ENCODE results near the gene MOB2. TPM values are rescaled to one million over a fixed set of nuclear protein-coding genes. Genes with fewer than 3 reads are reported as not detected.

MOB2 gene
- polyA plus RNA-seq, 3 donors = 30.0 to 34.9 (median 30.0) TPM

DNA sequence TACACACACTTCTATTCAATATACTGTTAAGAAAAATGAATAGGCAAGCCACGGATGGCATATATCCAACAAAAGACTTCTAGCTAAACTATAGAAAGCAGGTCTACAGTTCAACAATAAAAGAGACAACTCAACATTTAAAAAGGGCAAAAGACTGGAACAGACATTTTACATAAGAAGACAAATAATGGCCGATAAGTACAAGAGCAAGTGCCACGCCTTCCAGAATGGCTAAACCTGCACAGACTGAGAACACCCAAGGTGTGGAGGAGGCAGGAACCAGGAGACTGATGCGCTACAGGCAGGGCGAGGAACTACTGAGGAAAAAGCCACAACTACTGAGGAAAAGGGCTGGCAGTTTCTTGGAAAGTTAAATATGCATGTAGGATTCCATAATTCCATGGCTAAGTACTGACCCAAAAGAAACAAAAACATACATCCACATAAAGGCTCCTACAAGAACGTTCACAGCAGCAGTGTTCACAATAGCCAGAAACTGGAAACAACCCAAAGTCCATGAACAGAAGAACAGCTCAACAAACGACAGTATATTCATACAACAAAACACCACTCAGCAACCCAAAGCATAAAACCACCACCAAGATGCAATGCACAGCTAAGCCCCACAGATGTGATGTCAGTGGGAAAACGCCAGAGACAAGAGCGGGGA is 9.6 kb upstream of the MOB2 start:
- DNase-seq (ENCODE audit: extremely low read depth in 1 of 11, low read depth in 9 of 11, low spot score in 4 of 11) = no peak

DNA sequence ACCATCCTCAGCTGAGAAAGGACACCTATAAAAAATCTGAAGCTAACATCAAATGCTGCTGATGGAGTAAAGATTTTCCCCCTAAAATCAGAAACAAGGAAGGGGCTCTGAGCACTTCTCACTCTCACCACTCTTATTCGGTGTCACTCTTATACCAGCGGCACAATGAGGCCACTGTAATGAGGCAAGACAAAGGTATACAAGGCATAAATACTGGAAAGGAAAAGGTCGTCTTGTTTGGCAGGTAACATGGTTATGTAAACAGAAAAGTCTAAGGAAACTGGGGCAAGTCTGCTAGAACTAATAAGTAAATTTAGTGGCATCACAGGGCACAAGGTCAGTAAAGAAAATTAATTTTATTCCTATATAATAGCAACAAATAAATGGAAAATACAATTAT is 8.1 kb upstream of the MOB2 start:
- DNase-seq (ENCODE audit: extremely low read depth in 1 of 11, low read depth in 9 of 11, low spot score in 4 of 11) = no peak

DNA sequence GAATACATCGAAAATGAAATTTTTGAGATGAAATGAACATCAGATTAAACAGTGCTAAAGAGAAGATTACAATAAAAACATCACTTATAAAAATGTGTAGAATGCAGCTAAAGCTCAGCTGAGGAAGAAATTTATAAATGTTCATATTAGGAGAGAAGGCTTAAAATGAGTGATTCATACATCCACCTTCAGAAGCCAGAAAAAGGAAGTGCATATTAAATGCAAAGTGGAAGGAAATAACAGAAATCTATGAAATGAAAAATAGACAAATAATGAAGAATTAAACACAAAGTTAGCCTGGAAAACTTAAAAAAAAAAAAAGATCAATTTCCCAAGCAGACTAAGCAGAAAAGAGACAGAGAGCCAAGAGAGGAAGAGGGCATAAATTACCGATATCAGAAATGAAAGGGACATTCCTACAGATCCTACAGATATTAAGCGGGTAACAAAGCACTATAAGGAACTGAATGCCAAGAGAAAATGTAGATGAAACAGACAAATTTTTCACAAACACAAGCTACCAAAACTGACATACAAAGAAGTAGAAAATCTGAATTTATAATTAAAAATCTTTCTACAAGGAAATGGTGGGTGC is 7.2 kb upstream of the MOB2 start:
- DNase-seq (ENCODE audit: extremely low read depth in 1 of 11, low read depth in 9 of 11, low spot score in 4 of 11) = no peak

DNA sequence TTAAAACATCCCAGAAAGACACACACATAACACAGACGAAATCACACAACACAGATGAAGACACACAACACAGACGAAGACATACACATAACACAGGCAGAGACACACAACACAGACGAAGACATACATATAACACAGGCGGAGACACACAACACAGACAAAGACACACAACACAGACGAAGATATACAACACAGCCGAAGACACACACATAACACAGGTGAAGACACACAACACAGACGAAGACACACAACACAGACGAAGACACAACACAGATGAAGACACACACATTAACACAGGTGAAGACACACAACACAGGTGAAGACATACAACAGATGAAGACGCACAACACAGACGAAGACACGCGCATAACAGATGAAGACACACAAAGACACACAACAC is 4.8 kb upstream of the MOB2 start:
- DNase-seq (ENCODE audit: extremely low read depth in 1 of 11, low read depth in 9 of 11, low spot score in 4 of 11) = no peak

DNA sequence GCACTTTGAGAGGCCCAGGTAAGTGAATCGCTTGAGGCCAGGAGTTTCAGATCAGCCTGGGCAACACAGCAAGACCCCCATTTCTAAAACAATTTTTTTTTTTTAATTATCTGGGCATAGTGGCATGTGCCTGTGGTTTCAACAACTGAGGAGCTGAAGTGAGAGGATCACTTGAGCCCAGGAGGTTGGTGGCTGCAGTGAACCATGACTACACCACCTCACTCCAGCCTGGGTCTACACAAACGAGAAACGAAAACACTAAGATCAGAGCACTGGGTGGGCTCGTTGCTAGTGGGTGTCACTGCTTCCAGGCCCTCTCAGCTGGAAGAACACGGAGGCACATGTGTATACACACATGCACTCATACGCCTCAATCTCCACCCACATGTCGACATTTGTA is 4.1 kb upstream of the MOB2 start:
- no peak for DNase-seq (ENCODE audit: extremely low read depth in 1 of 11, low read depth in 9 of 11, low spot score in 4 of 11)

DNA sequence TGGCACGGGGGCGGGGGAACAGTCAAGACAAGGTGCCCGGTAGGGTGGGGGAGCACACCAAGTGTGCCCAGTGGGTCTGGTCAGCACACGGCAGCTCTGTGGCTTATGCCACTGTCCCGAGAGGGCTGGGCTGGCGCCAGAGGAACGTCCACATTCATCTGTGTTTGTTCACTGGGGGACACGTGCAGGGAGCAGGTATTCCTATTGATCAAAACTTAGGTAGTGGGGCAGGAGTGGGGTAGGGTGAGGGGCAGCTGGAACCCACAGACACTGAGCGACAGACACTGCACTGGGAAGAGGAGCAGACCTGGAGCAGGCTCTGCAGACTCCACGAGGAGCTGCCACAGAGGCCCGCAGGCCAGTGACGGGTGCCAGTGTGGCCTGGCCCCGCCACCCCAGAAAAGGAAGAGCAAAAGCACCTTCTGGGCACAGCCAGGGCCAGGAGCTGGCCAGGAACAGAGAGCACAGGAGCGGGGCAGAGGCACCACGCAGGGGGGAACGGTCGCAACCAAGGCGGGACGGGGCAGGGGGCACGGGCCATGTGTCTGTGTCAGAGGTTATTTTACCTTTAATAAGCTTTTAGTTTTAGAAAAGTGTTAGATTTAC is 2.1 kb upstream of the MOB2 start:
- DNase-seq (ENCODE audit: extremely low read depth in 1 of 11, low read depth in 9 of 11, low spot score in 4 of 11) = no peak

DNA sequence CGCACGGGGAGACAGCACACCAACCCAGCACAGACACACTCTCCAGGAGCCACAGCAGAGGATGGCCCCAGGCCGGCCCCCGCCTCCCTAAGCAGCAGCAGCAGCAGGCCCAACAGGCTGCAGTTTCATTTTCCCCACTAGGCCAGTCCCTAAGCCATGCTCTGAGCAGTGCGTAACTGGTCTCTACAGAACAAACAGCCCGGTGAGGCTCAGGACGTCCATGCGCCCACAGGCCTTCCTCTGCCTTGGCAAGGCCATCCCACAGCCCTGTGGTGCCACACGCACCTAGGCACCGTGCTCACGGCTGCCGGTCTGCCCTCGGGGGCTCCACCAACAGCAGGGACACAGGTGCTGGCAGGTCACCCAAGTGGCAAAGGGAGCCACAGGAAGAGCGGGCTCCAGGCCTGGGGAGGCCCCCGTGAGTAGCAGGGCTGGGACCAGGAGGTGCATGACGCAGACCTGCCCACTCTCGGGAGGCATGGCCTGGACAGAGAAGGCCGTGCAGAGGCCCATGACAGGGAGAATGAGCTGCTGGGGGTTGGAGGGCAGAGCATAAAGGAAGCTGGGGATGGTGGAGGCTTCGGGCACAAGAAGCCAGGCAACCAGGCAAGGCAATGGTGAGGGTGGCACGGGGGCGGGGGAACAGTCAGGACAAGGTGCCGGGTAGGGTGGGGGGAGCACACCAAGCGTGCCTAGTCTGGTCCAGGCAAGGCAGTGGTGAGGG is 1.4 kb upstream of the MOB2 start:
- no peak for DNase-seq (ENCODE audit: extremely low read depth in 1 of 11, low read depth in 9 of 11, low spot score in 4 of 11)

DNA sequence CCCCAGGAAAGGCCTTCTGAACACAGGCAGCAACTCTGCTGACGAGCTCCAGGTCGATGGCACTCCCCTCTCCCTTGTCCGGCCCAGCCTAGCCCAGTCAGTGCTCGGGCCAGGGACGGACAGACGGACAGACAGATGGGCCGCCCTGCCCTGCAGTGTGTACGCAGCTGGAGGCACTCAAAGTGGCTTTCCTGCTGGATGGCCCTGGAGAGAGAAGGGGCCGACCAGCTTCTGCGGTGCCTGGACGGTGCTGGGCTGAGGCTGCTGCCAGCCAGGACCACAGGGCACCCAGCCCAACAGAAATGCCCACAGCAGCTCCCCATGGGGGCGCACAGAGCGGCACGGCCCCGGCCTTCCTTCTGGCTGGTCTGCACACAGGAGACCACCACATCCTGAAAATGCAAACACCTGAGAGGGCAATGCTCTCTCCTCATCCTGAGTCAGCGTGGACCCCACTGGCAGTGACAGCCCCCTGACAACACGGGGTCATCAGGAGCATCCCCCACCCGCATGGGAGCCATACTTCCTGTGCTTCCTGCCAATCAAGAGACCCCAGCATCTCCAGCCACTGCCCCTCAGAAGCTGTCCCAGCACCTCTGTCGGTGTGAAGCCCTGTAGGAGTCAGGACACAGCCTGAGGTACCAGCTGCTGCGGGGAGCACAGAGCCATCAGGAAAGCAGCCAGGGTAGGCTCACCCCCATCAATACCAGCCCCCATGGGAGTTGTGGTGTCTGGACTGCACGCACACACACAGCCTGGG is 692 bp upstream of the MOB2 start:
- DNase-seq (ENCODE audit: extremely low read depth in 1 of 11, low read depth in 9 of 11, low spot score in 4 of 11) = no peak

DNA sequence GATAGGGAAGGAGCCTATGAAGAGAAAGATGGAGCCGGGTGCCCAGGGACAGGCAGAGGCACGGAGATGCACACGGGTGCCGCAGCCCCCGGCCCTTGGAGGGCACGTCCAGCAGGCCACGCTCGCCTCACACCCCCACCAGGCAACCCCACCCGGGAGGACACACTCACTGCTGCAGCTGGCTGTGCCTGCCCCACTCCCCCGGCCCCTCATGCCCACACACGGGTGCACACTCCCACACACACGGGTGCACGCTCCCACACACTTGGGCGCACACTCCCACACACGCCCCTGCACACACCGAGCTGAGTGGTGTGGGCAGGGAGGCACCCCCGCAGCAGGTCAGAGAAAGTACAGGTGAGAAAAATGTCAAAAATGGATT is 1.1 kb downstream of the MOB2 start:
- DNase-seq (ENCODE audit: extremely low read depth in 1 of 11, low read depth in 9 of 11, low spot score in 4 of 11) = no peak

DNA sequence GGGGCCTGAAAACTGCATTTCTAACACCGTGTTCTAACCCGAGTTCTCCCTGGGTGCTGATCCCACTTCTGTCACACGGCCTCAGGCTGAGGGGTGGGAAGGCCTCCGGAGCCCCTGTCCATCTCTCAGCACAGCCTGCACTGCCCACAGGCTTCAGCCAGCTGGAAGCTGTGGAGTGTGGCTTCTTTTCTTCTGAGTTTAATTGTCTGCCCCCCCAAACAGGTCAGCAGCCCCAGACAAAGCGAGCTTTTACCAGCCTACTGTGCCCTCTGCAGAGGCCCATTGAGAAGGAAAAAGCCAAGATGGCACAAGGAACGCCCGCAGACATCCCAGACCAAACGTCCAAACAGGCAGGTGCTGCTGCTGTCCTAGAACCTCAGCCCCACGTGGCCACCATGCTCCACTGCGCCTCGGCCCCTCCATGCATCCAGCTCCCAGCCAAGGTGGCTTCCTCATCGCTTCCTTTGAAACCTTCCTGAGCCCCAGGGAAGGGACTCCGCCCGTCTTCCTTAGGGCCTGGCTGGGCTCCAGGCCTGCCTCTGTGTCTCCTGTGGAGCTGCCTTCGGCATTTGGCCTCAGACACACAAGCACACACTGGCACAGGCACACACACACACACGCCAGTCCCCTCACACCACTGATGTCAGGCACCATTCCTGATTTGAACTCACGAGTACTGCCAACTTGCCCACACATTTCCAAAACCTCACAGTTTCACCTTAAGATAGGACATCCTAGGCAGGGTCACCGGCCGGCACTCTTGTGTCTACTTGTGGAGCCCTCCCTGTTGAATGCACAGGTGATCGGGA is 1.7 kb downstream of the MOB2 start:
- DNase-seq (ENCODE audit: extremely low read depth in 1 of 11, low read depth in 9 of 11, low spot score in 4 of 11) = no peak

DNA sequence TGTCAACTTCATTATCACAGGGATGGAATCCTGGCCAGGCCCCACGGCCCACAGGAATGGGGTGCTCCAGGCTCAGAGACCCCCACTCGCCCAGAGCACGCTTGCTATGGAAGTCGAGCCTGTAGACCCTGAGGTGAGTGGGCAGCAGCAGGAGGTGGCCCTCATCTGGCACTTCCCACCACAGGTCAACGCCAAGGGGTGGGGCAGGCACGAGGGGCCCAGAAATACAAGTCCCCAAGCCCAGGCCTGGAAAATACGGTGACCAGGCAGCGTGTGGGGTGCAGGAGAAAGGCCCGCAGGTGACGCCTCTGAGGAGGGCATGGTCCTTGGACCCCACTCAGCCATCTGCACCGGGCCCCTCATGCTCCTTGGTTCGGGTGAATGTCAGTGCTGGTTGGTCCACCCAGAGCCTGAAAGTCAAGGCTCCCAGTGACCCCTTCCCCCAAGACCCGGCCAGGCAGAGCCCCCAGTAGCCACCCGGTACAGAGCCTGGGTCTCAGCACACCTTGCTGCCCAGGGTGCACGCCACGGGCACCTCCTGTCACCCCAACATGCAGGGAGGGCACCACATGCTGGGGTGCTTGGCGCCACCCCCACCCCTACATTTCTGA is 2.4 kb downstream of the MOB2 start:
- DNase-seq (ENCODE audit: extremely low read depth in 1 of 11, low read depth in 9 of 11, low spot score in 4 of 11) = no peak

DNA sequence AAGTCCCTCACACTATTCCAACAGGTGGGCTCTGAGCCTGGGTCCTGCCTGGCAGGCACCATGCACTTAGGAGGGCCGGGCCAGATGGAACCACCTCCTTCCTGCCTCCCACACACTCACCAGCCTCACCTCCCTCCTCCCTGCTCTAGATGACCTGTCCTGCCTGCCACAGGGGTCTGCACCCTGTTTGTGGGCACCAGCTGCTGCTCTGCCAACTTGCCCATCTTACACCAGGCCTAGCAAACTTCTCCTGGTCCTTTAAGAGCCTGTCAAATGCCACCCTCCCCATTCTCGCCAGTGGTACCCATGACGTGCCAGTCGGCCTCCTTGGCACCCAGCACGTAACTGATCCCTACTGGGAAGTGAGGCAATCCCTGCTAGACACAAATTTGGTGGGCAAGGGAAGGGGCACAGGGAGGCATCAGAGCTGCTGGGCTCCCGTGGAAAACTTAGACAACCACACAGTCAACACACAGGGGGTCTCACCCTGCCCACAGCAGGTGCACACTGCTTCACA is 3.1 kb downstream of the MOB2 start:
- DNase-seq (ENCODE audit: extremely low read depth in 1 of 11, low read depth in 9 of 11, low spot score in 4 of 11) = no peak

DNA sequence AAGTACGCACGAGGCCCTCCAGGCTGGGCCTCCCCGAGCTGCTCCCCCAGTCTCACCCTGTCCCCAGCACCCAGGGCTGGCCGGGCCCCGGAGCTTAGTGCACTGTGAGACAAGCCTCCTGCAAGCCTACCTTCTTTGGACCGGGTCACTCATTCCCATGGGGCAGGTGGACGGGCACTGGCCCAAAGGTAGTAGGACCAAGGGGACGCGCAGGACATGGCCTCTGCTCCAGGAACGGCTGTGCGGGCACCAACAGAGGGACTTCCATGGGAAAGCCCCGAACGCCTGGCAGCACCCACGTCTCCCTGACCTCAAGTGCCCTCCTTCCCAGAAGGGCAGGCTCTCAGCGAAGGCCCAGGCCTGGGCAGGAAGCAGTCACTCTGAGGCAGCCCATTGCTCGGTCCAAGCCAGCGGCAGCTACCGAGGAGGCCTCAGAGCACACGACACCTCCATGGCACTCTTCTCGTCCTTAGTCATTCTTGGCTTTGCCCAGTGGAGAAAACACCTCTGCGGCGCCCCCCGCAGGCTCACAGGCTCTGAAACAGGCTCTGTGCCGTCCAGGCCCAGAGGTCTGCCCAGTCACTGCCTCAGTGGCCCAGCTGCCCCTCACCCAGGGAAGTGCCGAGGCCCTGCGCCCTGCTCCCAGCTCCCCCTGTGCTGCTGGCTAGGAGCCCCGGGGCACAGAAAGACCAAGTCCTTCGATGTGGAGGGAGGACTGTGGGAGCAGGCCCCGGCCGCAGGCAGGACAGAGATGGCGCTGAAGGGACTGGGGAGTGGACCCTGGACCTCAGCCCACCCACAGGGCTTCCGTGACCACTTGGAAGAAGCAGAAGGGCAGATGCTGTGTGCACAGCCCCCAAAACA is 3.8 kb downstream of the MOB2 start:
- DNase-seq (ENCODE audit: extremely low read depth in 1 of 11, low read depth in 9 of 11, low spot score in 4 of 11) = no peak

DNA sequence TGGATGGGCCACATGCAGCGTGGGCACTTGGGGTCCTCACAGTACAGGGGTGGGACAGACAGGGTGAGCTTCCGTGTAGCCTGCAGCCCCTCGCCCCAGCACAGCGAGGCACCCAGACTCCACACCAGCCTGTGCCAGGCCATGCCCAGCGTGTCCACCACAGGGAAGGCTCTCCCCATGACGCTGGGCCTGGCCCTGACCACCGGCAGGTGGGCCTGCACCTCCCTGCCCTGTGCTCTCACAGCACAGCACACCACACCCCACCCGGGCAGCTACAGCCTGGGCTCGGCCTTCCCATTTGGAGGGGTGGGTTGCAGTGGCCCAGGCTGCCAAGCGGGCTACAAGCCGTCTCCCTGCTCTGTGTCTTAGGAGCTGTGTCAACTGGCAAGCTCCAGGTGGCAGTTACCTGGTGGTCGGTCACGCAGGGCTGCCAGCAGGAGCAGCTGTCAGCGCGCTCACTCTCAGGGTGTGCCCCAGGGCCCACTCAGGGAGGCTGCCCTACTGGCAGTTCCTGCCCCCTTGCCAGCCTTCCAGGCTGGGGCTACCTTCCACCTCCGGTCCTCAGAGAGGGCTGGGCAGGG is 4.6 kb downstream of the MOB2 start:
- no peak for DNase-seq (ENCODE audit: extremely low read depth in 1 of 11, low read depth in 9 of 11, low spot score in 4 of 11)

DNA sequence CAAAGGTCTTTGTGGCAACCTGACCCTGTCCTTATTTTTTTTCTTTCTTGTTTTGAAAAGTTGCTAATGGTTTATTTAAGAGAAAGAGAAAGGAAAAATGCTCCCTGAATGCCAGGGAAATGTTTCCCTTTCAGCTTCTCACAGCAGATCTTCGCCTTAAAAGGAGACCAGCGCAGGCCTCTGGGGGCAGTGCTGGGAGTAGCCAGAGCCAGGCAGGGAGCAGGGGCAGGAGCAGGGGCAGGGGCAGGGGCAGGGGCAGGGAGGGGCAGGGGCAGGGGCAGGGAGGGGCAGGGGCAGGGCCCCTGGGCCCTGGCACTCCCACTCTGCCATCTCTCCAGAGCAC is 5.1 kb downstream of the MOB2 start:
- DNase-seq (ENCODE audit: extremely low read depth in 1 of 11, low read depth in 9 of 11, low spot score in 4 of 11) = no peak

DNA sequence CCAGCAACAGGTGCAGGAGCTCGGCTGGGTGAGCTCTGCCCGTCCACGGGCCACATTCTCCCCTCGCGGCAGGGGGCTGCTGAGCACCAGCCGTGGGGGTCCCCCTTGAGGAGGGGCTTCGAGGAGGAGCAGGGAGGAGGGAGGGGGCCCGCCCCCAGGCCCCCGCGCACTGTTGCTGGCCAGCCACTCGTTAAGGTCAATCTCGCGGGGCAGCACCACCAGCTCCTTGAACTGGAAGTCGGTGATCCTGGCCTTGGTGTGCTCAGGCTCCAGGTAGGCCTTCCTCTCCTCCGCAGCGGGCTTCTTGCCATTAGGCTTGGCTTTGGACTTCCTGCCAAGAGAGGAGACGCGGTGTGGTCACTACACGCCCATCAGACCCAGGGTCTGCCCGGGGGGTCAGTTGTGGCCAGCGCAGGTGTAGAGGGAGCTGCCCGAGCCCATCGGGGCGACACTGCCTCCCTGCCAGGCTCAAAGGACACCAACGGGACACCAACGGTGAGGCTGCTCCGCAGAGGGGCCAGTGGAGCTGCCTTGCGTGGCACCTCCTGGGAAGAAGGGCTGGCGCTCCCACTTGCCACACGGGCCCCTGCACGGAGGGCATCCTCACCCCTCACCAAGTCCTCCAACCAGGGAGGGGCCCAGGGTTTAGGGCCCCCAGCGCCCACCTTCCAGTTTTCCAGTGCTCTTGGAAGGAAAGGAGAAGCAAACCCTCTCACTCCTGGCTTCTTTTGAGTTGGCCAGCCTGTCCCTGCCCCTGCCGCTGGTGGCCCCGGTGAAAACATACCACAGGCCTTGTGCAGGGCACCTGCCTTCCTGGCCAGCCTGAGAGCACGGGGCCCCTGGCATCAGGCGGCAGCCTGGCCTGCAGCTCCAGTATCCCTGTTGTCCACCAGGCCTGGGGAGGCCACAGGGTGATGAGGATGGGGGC is 5.8 kb downstream of the MOB2 start:
- no peak for DNase-seq (ENCODE audit: extremely low read depth in 1 of 11, low read depth in 9 of 11, low spot score in 4 of 11)
